T-helper 17 cell (primary cell): ENCODE measurements around the gene CBX2. TPM values are rescaled to one million over a fixed set of nuclear protein-coding genes. Genes with fewer than 3 reads are reported as not detected.
"Not testable (repeated sequence)": the region's sequence is repeated elsewhere in the genome, so short reads cannot be mapped to it uniquely, and the experiment has no call there.

Experiments
- ATAC-seq: fragments of 150-1000 bp; cut with Tn5 transposase; 2 replicates; pipeline ENCODE4 v1.10.0; 2021; ENCODE audit warnings: mild to moderate bottlenecking, moderate library complexity
- DNase-seq, 3 donors: peaks; one replicate each; pipeline versions ENCODE4 v3.0.0 to v3.0.0-alpha.2; 2020 to 2021
- H3K9me3 ChIP-seq: one replicate; pipeline ENCODE4 v1.7.0; 2013; ENCODE audit warnings: low read length, mild to moderate bottlenecking; ENCODE audit not compliant: control insufficient read depth, poor library complexity, severe bottlenecking
- H3K27ac Mint-ChIP-seq: one replicate; pipeline ENCODE4 v1.8.0; 2022; ENCODE audit warnings: mild to moderate bottlenecking, moderate library complexity, mixed read lengths
- H3K27me3 Mint-ChIP-seq: one replicate; pipeline ENCODE4 v1.8.0; 2022; ENCODE audit warnings: mixed read lengths
- H3K36me3 Mint-ChIP-seq: one replicate; pipeline ENCODE4 v1.8.0; 2022; ENCODE audit warnings: low read depth, mixed read lengths
- H3K4me1 Mint-ChIP-seq: one replicate; pipeline ENCODE4 v1.8.0; 2022; ENCODE audit warnings: mild to moderate bottlenecking, mixed read lengths
- H3K4me3 Mint-ChIP-seq: one replicate; pipeline ENCODE4 v1.8.0; 2022; ENCODE audit warnings: mild to moderate bottlenecking, moderate library complexity, mixed read lengths
- total RNA-seq, 4 donors: library from RNA in 2 of 4; stranded (reverse) in 2 of 4; gene quantifications; one replicate each; pipeline ENCODE4 v1.2.3 and lab custom pipeline; 2022 to 2026

The CBX2 gene
- total RNA-seq, 2 donors from 2014 or later: 0.18 TPM; not detected in 1

- DNase-seq (no peak), ATAC-seq (no peak)
- Mint-ChIP-seq H3K27me3 (peaks cover 46% of the 10 kb centered on the region), H3K4me1 (peaks cover 9% of the 10 kb centered on the region), H3K27ac (no peak overlapping the region), H3K36me3 (peaks cover 4% of the 10 kb centered on the region), H3K4me3 (no peak overlapping the region)
- no peaks in the 10 kb centered on the region for H3K9me3 ChIP-seq
Observed at GRCh38 chr17:79748295-79749099, 29.5 kb upstream of the CBX2 start.

GRCh38 chr17:79749156-79749815 is 28.7 kb upstream of the CBX2 start:
- ATAC-seq (no peak), DNase-seq (no peak)
- H3K4me1 Mint-ChIP-seq: peaks cover 9% of the 10 kb centered on the region
- H3K27me3 Mint-ChIP-seq: peaks cover 47% of the 10 kb centered on the region
- H3K4me3 Mint-ChIP-seq: no peak overlapping the region
- no peak overlapping the region for H3K27ac Mint-ChIP-seq
- H3K9me3 ChIP-seq: no peaks in the 10 kb centered on the region
- H3K36me3 Mint-ChIP-seq: peaks cover 4% of the 10 kb centered on the region

GRCh38 chr17:79749958-79750357 is 28.0 kb upstream of the CBX2 start:
- peaks cover 51% of the 10 kb centered on the region for H3K27me3 Mint-ChIP-seq
- H3K27ac Mint-ChIP-seq: no peak overlapping the region
- DNase-seq: no peak
- ATAC-seq: no peak
- H3K36me3 Mint-ChIP-seq: peaks cover 4% of the 10 kb centered on the region
- peaks cover 9% of the 10 kb centered on the region for H3K4me1 Mint-ChIP-seq
- H3K9me3 ChIP-seq: no peaks in the 10 kb centered on the region
- no peak overlapping the region for H3K4me3 Mint-ChIP-seq

GRCh38 chr17:79750650-79751545 is 27.1 kb upstream of the CBX2 start:
- no peaks in the 10 kb centered on the region for H3K9me3 ChIP-seq
- peaks cover 4% of the 10 kb centered on the region for H3K36me3 Mint-ChIP-seq
- peaks cover 9% of the 10 kb centered on the region for H3K4me1 Mint-ChIP-seq
- peaks cover 46% of the 10 kb centered on the region for H3K27me3 Mint-ChIP-seq
- no peak overlapping the region for H3K4me3 Mint-ChIP-seq
- no peak for ATAC-seq
- DNase-seq: no peak
- no peak overlapping the region for H3K27ac Mint-ChIP-seq

- ATAC-seq: peak; percentile 41
- Mint-ChIP-seq H3K27me3 (peaks cover 38% of the 10 kb centered on the region), H3K4me1 (peaks cover 5% of the 10 kb centered on the region), H3K27ac (no peak overlapping the region), H3K4me3 (no peak overlapping the region), H3K36me3 (peaks cover 4% of the 10 kb centered on the region)
- DNase-seq: no peak
- no peaks in the 10 kb centered on the region for H3K9me3 ChIP-seq
Observed at GRCh38 chr17:79752175-79752574, 25.8 kb upstream of the CBX2 start.

- H3K9me3 ChIP-seq: no peaks in the 10 kb centered on the region
- no peak overlapping the region for H3K27ac Mint-ChIP-seq
- no peak overlapping the region for H3K4me3 Mint-ChIP-seq
- H3K27me3 Mint-ChIP-seq: peaks cover 45% of the 10 kb centered on the region
- no peaks in the 10 kb centered on the region for H3K36me3 Mint-ChIP-seq
- DNase-seq (no peak), ATAC-seq (no peak)
- no peaks in the 10 kb centered on the region for H3K4me1 Mint-ChIP-seq
Observed at GRCh38 chr17:79754370-79754769, 23.6 kb upstream of the CBX2 start.

- DNase-seq, ATAC-seq, H3K9me3 ChIP-seq, H3K27ac Mint-ChIP-seq, H3K4me1 Mint-ChIP-seq, H3K36me3 Mint-ChIP-seq, H3K4me3 Mint-ChIP-seq: not testable (repeated sequence)
- H3K27me3 Mint-ChIP-seq: peaks cover 42% of the 10 kb centered on the region
Observed at GRCh38 chr17:79754903-79755302, 23.0 kb upstream of the CBX2 start.

- no peaks in the 10 kb centered on the region for H3K4me1 Mint-ChIP-seq
- H3K27me3 Mint-ChIP-seq: peaks cover 45% of the 10 kb centered on the region
- H3K9me3 ChIP-seq: no peaks in the 10 kb centered on the region
- no peak for DNase-seq
- no peak overlapping the region for H3K27ac Mint-ChIP-seq
- ATAC-seq: no peak
- H3K4me3 Mint-ChIP-seq: no peak overlapping the region
- no peaks in the 10 kb centered on the region for H3K36me3 Mint-ChIP-seq
Observed at GRCh38 chr17:79755591-79755990, 22.4 kb upstream of the CBX2 start.

GRCh38 chr17:79757140-79757745 is 20.7 kb upstream of the CBX2 start:
- Mint-ChIP-seq H3K4me3 (no peak overlapping the region), H3K36me3 (no peaks in the 10 kb centered on the region), H3K4me1 (no peaks in the 10 kb centered on the region), H3K27me3 (peaks cover 34% of the 10 kb centered on the region), H3K27ac (no peak overlapping the region)
- no peak for DNase-seq
- ATAC-seq: no peak
- no peaks in the 10 kb centered on the region for H3K9me3 ChIP-seq

GRCh38 chr17:79758271-79758670 is 19.7 kb upstream of the CBX2 start:
- Mint-ChIP-seq H3K36me3 (no peaks in the 10 kb centered on the region), H3K27me3 (peaks cover 37% of the 10 kb centered on the region), H3K4me3 (no peak overlapping the region), H3K27ac (no peak overlapping the region), H3K4me1 (no peaks in the 10 kb centered on the region)
- no peak for DNase-seq
- H3K9me3 ChIP-seq: no peaks in the 10 kb centered on the region
- ATAC-seq: no peak

- Mint-ChIP-seq H3K27ac (no peak overlapping the region), H3K4me3 (no peak overlapping the region), H3K27me3 (peaks cover 30% of the 10 kb centered on the region), H3K36me3 (no peaks in the 10 kb centered on the region), H3K4me1 (no peaks in the 10 kb centered on the region)
- DNase-seq: no peak
- no peak for ATAC-seq
- no peaks in the 10 kb centered on the region for H3K9me3 ChIP-seq
Observed at GRCh38 chr17:79760197-79760906, 17.6 kb upstream of the CBX2 start.

- Mint-ChIP-seq H3K27me3 (peaks cover 34% of the 10 kb centered on the region), H3K27ac (no peak overlapping the region), H3K4me3 (no peak overlapping the region), H3K4me1 (no peaks in the 10 kb centered on the region), H3K36me3 (no peaks in the 10 kb centered on the region)
- H3K9me3 ChIP-seq: no peaks in the 10 kb centered on the region
- no peak for ATAC-seq
- DNase-seq: no peak
Observed at GRCh38 chr17:79761894-79762589, 15.9 kb upstream of the CBX2 start.
